Anterior cingulate cortex (tissue), 58 donors: ENCODE measurements around the gene PUS7L.

Source experiments
- DNase-seq, 58 donors: peaks; one replicate each; lab custom pipeline; 2025; lab: John Stamatoyannopoulos, UW

Gene PUS7L, protein sequence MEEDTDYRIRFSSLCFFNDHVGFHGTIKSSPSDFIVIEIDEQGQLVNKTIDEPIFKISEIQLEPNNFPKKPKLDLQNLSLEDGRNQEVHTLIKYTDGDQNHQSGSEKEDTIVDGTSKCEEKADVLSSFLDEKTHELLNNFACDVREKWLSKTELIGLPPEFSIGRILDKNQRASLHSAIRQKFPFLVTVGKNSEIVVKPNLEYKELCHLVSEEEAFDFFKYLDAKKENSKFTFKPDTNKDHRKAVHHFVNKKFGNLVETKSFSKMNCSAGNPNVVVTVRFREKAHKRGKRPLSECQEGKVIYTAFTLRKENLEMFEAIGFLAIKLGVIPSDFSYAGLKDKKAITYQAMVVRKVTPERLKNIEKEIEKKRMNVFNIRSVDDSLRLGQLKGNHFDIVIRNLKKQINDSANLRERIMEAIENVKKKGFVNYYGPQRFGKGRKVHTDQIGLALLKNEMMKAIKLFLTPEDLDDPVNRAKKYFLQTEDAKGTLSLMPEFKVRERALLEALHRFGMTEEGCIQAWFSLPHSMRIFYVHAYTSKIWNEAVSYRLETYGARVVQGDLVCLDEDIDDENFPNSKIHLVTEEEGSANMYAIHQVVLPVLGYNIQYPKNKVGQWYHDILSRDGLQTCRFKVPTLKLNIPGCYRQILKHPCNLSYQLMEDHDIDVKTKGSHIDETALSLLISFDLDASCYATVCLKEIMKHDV

DNA sequence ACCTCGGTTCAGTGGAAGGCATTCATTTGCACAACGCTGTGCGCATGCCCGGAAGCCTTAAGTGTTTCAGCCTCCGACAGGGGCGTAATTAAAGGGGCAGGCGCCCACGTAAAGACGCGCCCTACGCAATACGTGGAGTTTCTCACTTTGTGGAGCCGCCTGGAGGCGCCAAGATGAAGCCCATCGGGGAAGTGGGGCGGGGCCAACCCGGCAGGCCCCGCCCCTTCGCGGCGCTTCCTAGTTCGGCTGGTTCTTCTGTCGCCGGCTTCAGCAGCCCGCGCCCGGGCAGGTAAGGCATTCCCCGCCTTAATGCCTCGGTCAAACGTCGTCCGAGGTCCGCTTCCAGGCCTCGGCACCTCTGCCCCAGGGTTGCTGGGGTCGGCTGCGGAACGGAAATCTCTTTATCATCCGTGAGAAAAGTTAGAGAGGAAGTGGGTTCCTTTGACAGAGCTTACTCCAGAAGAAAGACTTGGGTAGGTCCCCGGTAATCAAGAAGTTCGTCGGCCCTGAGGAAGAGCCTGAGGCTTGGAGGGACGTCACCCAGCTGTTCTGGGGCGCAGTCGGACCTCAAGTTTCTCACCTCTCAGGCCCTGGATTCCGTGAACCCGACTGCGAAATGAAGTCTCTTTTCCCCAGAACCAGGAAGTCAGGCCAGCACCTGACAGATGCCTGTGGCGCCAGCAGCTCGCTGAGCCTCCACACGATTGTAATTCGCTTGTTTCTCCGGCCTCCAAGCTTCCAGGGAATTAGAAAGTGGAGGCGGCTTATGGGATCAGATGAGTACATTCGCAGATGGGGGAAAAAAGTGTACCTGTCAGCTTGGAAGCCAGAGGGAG, at the start of gene PUS7L, which contains the start of gene IRAK4:
Gene PUS7L (minus strand): TSS at position 63 of the 836 bp plus-strand sequence. CDS start 3,545 bp downstream, outside the sequence.
Gene IRAK4 (plus strand): TSS at position 224 of the 836 bp plus-strand sequence. CDS start 9,161 bp downstream, outside the sequence.
- peak; percentile 25 to 96 (median 90) for DNase-seq

DNA sequence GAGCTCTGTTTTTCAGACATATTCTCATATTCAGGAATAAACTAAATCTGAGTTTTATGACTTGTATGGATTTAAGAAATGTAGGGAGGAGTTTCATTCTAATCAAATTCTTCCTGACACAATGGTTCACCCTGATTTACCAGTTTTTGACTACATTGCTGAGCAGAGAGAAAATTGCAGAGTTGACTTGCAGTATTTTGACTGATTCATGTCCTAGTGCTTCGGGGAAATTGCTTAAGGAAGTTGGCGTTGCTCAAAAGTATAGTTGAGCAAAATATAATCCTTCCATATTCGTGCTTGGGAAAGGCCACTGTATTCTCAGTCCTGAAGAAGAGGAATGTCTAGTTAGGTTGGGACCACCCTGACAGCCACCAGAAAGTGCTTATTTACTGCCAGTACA, 48.8 kb upstream of the PUS7L start:
- DNase-seq = no peak

DNA sequence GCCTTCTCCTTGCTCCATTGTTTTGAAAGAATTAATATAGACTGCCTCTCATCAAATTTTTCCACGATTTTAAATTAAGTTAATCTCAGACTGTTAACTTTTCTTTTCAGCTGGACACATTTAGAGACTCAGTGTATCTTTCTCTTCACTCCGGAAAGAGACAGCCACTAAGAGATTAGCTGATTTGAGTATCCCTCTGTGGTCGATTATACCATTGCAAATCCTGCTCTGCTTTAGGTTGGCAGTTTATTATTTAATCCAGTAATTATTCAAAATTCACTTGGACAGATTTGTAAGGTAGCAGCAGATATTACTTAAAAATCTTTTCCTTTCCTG, 48.1 kb upstream of the PUS7L start:
- DNase-seq = no peak

DNA sequence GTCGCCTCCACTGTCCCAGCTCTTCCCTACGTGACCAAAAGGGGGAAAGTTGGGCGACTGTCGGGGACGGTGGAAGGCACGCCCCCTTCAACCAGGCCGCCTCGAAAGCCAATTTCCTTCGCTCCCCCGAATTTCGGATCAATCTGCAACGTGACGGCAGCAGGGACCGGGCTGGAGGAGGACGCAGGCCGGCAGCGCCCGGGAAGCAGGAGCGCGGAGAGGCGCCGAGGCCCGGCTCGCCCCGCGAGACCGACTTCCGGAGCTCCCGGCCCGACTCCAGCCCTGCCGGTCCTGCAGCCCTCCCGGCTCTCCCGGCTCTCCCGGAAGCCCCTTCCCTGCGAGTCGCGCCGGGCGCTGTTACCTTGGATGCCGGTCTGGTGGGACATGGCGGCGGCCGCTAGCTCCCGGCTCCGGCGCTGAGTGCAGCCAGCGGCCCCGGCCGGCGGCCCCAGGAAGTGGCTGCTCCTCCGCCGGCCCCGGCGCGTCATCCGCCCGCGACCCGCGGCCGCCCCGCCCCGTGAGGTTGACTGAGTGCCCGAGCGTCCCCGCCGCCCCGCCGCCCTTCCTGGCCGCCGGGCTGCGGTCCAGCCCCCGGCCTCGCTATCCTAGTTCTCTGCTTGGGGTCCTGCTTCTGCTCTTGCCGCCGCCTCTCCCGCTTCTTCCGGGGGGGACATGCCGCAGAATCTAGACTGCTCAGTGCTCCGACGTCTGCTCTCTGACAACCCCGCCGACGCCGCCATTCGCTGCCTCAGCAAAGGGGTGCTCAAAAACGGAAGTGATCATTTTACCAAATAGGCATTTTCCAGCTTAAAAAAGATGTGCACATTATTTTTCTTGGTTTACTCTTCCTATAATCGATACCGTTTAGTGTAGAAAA, 47.5 kb upstream of the PUS7L start, which contains the start of gene TWF1:
Gene TWF1 (minus strand): TSS at position 458 of the 877 bp plus-strand sequence. CDS start 72 bp downstream, at position 386.
- DNase-seq = peak; percentile 3 to 90 (median 80)

DNA sequence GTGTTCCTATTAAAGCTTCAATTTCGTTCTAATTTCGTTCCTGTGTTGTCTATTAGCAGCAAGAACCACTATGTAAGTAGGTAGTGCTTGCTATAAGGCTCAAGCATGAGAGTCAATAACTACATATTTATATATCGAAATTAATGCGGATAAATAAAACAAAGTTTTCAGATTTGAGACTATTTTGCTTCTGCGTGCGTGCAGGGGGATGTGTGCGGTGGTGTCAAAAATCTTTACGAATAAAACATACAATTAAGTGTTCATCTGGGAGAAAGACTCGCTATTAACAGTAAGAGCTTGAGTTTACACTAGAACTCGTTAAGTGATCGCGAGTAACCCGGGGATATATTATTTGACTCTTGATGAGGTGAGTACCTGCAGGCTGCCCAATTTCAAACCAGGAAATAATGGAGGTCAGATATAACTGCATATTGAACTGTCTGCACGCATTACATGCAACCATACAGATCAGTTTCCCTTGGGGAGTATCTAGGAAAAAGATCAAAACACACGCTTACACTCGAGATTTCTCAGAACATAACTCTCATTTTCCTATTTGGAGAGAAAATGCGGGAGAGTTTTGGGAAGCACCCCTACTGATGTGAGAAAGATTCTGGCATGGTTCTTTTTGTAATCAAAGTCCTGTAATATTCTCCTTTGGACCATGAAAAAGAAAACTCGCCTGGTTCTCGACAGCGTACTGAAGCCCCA, 46.7 kb upstream of the PUS7L start:
- DNase-seq = no peak

DNA sequence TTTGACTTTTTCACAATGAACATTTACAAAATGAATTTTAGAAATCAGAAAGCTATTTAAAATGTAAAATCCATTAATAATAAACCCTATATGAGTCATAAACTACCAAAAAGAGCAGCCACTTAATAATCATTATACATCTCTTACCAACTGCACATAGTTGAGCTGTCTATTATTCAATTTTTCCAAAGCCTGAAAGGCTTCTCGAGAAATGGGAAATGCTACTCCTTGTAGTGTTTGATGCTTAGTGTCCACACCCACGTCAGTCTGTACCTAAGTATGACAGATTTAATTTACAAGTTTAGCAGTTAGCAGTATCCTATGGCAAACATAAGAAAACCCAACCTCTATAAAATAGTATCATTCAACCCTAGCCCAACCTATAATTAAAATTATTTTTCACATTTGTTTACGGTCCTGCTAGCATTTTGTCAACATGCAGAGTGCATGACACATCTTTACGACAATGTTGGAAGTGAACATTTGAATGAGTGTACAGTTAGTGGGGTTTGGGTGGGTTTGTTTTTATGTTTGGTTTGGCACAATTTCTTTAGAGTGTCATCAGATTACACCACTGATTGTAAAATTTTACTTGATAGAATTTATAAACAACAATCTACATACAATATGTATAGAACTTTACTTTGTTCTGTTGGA, 39.1 kb upstream of the PUS7L start:
- no peak for DNase-seq

DNA sequence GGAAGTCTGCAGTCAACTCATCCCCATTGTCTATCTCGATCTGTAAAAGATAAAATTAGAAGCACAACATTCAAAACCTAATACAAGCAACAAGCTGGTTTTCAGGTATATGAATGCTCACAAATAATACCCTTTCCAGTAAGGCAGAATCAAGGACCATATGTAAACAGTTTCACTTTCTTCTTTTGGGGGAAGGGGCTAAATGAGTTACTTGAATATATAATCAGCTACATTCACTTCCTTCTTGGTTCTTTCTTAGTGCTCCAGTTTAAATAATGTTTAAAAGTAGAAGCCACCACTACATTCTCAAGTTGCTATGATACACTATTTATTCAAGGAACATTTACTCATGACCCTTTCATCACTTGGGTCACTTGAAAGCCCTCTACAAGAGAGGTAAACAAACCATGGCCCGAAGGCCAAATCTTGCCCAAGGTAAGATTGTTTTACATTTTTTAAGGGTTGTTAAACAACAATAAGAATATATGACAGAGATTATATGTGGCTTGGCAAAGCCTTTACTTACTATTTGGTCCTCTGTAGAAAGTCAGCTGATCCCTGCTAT, 37.2 kb upstream of the PUS7L start:
- no peak for DNase-seq

DNA sequence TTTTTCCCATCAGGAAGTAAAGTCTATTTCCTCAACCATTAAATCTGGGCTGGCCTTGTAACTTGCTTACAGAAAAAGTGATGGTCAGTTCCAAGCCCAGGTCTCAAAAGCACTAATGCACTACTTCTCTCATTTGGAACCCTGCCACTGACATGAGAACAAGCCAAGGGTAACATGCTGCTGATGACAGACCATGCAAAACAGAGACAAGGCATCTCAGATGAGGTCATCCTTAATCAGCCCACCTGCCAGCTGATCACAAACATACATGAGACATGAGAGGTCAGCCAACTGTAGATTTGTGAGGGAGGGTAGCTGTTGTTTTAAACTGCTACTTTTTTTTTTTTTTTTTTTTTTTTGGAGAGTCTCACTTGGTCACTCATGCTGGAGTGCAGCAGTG, 31.4 kb upstream of the PUS7L start:
- no peak for DNase-seq

DNA sequence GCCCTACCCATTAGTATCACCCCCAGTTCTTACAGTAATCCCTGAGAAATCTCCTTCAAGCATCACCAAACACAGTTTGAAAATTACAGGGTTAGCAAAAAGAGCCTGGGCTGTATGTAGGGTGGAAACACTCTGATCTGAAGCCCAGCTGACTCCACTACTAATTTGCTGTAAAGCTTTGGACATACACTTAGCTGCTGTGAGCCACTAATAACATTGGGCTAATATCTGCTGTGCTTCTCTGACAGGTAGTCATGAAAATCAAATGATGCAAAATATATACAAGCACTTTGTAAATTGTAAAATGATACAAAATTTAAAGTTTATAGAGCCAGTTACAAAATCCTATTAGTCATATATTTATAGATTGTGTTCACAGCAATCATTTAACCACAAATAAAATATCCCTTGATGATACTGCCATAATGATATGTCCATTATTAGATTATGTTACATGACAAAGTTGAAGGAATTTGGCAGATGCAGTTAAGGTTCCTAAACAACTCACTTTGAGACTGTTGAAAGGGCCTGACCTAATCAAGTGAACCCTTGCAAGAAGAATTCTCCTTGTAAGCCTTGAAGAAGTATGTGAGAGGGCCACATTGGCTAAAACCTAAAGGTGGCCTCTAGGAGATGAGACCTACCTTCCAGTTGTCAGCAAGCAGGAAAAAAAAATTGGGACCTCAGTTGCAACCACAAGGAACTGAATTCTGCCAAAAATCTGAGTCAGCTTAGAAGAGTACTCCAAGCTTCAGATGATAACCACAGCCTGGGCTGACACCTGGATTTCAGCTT, 28.5 kb upstream of the PUS7L start:
- DNase-seq = no peak

DNA sequence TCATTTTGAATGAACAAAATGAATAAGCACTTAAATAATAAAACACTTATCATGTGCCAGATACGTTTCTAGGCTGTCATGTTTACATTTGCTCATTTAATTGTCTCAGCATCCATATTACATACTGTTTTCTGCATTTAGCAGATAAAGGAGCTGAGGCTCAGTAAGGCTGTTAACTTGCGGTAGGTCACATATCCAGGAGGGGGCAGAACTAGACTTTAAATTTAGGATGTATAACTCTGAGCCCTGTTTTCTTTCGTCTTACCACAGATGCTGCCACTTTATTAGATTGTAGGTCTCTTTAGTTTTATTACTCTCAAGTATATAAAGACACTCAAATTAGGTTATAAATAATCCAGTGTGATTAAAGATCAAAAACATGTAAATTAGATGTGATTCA, 17.9 kb upstream of the PUS7L start:
- peak in 1 of 58 donors; percentile 16 for DNase-seq

DNA sequence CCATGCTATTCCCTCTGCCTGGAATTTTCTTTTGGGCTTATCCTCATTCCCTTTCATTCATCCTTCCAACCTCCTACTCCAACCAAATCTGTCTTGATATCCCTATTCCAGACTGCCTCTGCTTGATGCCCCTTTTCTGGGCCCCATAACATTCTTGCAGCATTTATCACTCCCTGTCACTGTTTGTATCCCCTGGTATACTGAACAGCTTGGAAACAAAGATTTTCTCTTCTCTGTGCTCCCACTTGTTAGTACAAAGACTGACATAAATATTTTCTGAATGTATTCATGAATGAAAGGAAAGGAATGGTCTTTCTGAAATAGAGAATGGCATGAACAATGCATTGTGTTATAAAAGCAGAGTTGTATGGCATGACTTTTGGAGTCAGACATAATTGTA, 7.7 kb upstream of the PUS7L start:
- DNase-seq = no peak

DNA sequence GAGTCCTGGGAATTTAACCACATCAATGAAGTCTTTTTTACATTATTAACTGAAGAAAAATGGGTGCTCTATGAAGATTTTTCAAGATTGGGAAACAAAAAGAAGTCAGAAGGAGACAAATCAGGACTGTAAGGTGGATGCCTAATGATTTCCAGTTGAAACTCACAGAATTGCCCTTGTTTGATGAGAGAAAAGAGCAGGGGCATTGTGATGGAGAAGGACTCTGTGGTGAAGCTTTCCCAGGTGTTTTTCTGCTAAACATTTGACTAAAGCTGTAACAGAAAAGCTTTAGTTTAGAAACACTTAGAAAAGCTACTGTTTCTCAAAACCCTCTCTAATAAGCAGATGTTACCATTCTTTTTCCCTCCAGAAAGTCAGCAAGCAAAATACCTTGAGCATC, 5.9 kb upstream of the PUS7L start:
- no peak for DNase-seq

DNA sequence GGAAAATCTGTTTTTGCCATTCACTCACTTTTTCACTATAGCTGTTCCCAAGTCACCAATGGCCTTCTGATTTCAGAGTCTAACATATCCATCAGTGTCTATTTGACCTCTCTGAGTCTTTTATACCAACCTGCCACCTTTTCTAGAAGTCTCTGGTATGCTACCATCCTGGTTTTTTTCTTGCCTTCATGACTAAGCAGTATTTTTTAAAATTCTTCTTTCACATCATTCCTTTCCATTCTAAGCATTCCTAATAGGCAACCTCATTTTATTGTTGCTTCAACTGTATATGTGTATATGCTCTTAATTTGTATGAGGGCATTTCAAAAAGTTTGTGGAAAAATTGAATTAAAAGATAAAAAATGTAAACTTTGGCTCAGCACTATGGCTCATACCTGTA, 5.2 kb upstream of the PUS7L start:
- no peak for DNase-seq

DNA sequence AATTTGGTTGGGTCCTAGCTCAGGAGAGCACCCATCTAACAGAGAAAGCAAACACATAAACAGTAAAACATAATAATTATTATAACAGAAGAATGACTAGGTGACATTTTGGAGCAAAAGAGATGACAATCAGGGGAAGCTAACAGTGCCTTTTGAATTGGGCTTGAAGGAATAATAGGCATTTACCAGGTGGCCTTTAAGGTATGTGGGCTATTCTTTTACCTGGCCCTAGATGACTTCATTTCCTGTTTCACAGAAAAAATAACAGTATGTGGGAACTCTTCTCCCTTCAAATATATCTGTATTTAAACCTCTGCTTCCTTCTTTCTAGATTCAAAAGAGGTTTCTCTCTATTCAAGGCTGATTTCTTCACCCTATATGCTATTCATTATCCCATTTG, 4.0 kb upstream of the PUS7L start:
- no peak for DNase-seq

DNA sequence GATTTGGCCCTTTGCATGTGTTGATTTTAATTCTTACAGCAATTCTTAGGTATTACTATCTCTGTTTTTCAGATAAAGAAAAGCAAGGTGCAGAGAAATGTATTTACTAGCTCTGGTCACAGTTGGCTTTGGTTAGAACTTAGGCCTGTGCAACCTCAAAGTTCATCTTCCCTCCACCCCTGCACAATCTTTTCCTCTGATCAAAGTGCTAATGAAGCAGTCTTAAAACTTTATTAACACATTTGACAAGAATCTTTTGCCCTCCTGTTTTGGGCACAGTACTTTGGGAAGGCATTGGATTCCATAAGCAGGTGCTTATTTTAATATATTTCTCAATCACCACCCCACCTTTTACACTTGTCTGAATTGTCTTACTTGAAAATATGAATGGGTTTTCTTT, 2.9 kb upstream of the PUS7L start:
- no peak for DNase-seq

DNA sequence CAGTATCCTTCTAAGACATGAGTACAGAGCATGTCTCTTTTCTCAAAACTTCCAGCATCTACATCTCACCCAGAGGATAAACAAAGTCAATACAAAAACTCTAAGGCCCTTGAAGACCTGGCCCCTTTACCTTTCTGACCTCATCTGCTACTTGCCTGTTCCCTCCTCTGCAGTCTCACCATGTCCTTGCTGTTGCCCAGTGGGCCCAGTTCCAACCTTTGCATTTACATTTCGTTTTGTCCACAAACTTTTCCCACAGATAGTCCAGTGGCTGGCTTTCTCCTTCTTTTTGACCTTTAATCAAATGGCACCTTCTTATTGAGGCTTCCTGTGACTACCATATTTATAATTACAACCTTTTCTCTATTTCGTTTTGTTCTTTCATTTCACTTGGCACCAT, 1.8 kb upstream of the PUS7L start:
- no peak for DNase-seq

DNA sequence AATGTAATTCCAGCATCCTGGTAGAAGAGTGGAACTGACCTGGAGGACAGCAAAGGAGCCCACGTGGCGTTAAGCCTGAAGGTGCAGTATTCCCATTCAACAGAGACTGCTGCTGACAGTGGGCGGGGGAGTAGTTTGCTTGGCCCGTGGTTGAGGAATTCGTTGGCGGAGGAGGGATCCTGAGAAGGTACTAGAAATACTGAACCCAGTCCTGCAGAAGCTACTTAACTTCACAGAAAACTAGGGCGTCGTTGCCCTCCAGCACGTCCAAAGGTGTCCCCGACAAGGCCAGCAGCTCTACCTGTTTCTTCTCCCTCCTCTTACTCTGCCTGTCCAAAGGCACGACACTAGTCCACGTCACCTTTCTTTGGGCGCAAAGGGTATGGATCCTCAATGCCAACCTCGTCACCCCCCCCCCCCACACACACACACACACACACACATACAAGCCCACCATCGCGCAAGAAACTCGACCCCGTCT, 303 bp downstream of the PUS7L start:
- peak in 27 of 58 donors; percentile 19 to 76 (median 42) for DNase-seq
